Sigmoid colon (tissue), 4 donors: Measurements from ENCODE around the gene SRGAP1.

ENCODE experiments used
- POLR2AphosphoS5 ChIP-seq, 4 donors: sonication (generic); formaldehyde crosslinking; IDR thresholded peaks; one replicate each; pipeline ENCODE4 v1.6.1; 2017; ENCODE audit warnings: antibody characterized with exemption in 4 of 4
- TF ChIP-seq, protein P1 (sequence below), 4 experiments: fragments of 450-650 bp in 3 of 4; fragments of 200-600 bp in 1 of 4; IDR thresholded peaks; one replicate each; pipeline ENCODE4 v1.5.1; 2016 to 2019; ENCODE audit warnings: antibody characterized with exemption in 4 of 4, mild to moderate bottlenecking in 3 of 4, moderate library complexity in 2 of 4

- TF ChIP-seq, protein P1, sequence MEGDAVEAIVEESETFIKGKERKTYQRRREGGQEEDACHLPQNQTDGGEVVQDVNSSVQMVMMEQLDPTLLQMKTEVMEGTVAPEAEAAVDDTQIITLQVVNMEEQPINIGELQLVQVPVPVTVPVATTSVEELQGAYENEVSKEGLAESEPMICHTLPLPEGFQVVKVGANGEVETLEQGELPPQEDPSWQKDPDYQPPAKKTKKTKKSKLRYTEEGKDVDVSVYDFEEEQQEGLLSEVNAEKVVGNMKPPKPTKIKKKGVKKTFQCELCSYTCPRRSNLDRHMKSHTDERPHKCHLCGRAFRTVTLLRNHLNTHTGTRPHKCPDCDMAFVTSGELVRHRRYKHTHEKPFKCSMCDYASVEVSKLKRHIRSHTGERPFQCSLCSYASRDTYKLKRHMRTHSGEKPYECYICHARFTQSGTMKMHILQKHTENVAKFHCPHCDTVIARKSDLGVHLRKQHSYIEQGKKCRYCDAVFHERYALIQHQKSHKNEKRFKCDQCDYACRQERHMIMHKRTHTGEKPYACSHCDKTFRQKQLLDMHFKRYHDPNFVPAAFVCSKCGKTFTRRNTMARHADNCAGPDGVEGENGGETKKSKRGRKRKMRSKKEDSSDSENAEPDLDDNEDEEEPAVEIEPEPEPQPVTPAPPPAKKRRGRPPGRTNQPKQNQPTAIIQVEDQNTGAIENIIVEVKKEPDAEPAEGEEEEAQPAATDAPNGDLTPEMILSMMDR (IDR thresholded peaks at IDR 0.05): no peak
- TF ChIP-seq POLR2AphosphoS5 (IDR thresholded peaks at IDR 0.05): no peak
Measured at GRCh38 chr12:64006211-64006825, 161.8 kb downstream of the SRGAP1 start.
